Esophagus squamous epithelium (tissue), 4 donors: ENCODE measurements around the gene MBP.

Source experiments
- CTCF ChIP-seq, 6 experiments: fragments of 450-650 bp in 4 of 6; fragments of 200-600 bp in 2 of 6; sonication (generic) in 2 of 6; IDR thresholded peaks; one replicate each; pipeline ENCODE4 v1.5.1; 2016 to 2019; ENCODE audit warnings: antibody characterized with exemption in 6 of 6, mild to moderate bottlenecking in 4 of 6, moderate library complexity in 4 of 6
- POLR2A ChIP-seq, 4 donors: fragments of 450-650 bp; IDR thresholded peaks; one replicate each; pipeline ENCODE4 v1.6.1; 2017; ENCODE audit warnings: antibody characterized with exemption in 4 of 4, mild to moderate bottlenecking in 4 of 4, moderate library complexity in 3 of 4

GRCh38 chr18:77138270-77138669 lies 5.7 kb upstream of the MBP start:
- no peak for TF ChIP-seq CTCF (IDR thresholded peaks at IDR 0.05)
- no peak for TF ChIP-seq POLR2A (IDR thresholded peaks at IDR 0.05)
